ENCODE measurements around the gene HS2ST1.

GRCh38 chr1:86942743-86943142, 28.3 kb downstream of the HS2ST1 start:
- no peak for TF ChIP-seq CTCF (conservative IDR thresholded peaks at IDR 0.05; ENCODE audit: low read depth in 2 of 2)
- no peak for TF ChIP-seq EZH2 (IDR thresholded peaks at IDR 0.05; ENCODE audit: low read depth, unreplicated experiment)
- TF ChIP-seq CREB1 (CRISPR knock-in tag; IDR thresholded peaks at IDR 0.05; ENCODE audit: low read depth): no peak
- TF ChIP-seq POLR2AphosphoS5 (IDR thresholded peaks at IDR 0.05; ENCODE audit: low read depth): no peak
- TF ChIP-seq JUNB (IDR thresholded peaks at IDR 0.05; ENCODE audit: unreplicated experiment): no peak
- no peak for TF ChIP-seq ZNF114 (CRISPR knock-in tag; IDR thresholded peaks at IDR 0.05)
- TF ChIP-seq REST (IDR thresholded peaks at IDR 0.05; ENCODE audit: unreplicated experiment): no peak
- TF ChIP-seq EZH2phosphoT487 (IDR thresholded peaks at IDR 0.05; ENCODE audit: unreplicated experiment): no peak
- no peak for TF ChIP-seq STAT1 (IDR thresholded peaks at IDR 0.05; ENCODE audit: unreplicated experiment)
- TF ChIP-seq NANOG (IDR thresholded peaks at IDR 0.05; ENCODE audit: borderline replicate concordance): no peak
- no peak for TF ChIP-seq ETS1 (IDR thresholded peaks at IDR 0.05)
